Neutrophil (primary cell): ENCODE measurements around the gene NXT1.

Source experiments
- H3K27ac ChIP-seq: fragments of 200-600 bp; sonication (generic); 2 replicates; pipeline ENCODE4 v1.5.1; 2016; ENCODE audit warnings: mild to moderate bottlenecking, moderate library complexity
- H3K27me3 ChIP-seq: fragments of 200-600 bp; sonication (generic); 2 replicates; pipeline ENCODE4 v1.6.0; 2016; ENCODE audit warnings: mild to moderate bottlenecking
- H3K36me3 ChIP-seq: fragments of 200-600 bp; sonication (generic); 2 replicates; pipeline ENCODE4 v1.5.1; 2017
- H3K4me1 ChIP-seq, 2 experiments: fragments of 200-600 bp in 1 of 2; sonication (generic) in 1 of 2; 1 replicate in 1 of 2; 2 replicates in 1 of 2; pipeline versions ENCODE4 v1.5.1 to v1.6.1; 2013 to 2016; ENCODE audit warnings: low read depth in 1 of 2, low read length in 1 of 2, mild to moderate bottlenecking in 1 of 2, moderate library complexity in 1 of 2; ENCODE audit not compliant: control insufficient read depth in 1 of 2, insufficient read depth in 1 of 2
- H3K4me3 ChIP-seq, 2 experiments: fragments of 200-600 bp in 1 of 2; sonication (generic) in 1 of 2; 1 replicate in 1 of 2; 2 replicates in 1 of 2; pipeline ENCODE4 v1.5.1; 2013 to 2016; ENCODE audit warnings: low read depth in 1 of 2, low read length in 1 of 2, mild to moderate bottlenecking in 1 of 2, moderate library complexity in 1 of 2
- H3K9me3 ChIP-seq: fragments of 200-600 bp; sonication (generic); 2 replicates; pipeline ENCODE4 v1.5.1; 2016
- TF ChIP-seq, protein P1 (sequence below): fragments of 200-600 bp; sonication (generic); IDR thresholded peaks from 2 replicates; pipeline ENCODE4 v1.5.1; 2016; ENCODE audit warnings: antibody characterized with exemption

Gene NXT1

DNA sequence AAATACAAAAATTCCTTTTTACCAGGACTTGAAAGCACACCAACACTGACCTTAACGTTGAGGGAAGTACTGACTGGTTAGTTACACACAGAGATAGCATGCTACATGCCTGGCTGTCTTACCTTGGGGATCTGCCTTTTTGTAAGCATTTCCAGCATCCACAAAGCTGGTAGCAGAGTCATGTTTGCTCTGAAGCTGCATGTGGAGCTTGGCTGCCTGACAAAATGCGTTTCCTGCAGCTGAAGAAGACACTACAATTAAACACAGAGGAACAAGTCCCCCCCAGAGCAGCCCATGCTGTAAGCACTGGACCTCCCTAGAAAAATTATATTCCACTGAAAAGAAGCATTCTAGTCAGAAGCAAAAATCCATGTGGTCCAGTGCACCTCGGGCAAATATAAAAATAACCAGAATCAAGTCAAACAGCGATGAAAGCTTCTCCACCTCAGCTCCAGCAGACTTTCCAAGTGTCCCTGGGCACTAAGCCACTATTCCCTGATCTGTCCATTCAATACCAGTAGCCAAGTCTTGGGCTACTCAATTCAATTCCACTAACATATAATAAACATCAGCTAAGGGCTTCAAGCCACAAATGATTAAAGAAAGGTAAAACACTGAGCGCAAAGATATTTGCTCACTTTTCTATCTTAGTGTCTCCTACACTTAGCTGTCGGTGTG, 46.5 kb downstream of the NXT1 start:
- no peak overlapping the region for H3K27ac ChIP-seq
- peaks cover 35% of the 10 kb centered on the region for H3K36me3 ChIP-seq
- no peaks in the 10 kb centered on the region for H3K9me3 ChIP-seq
- H3K4me1 ChIP-seq: peaks cover 9% of the 10 kb centered on the region in 2 experiments
- no peaks in the 10 kb centered on the region for H3K27me3 ChIP-seq
- no peak overlapping the region for H3K4me3 ChIP-seq
- TF ChIP-seq, protein P1, sequence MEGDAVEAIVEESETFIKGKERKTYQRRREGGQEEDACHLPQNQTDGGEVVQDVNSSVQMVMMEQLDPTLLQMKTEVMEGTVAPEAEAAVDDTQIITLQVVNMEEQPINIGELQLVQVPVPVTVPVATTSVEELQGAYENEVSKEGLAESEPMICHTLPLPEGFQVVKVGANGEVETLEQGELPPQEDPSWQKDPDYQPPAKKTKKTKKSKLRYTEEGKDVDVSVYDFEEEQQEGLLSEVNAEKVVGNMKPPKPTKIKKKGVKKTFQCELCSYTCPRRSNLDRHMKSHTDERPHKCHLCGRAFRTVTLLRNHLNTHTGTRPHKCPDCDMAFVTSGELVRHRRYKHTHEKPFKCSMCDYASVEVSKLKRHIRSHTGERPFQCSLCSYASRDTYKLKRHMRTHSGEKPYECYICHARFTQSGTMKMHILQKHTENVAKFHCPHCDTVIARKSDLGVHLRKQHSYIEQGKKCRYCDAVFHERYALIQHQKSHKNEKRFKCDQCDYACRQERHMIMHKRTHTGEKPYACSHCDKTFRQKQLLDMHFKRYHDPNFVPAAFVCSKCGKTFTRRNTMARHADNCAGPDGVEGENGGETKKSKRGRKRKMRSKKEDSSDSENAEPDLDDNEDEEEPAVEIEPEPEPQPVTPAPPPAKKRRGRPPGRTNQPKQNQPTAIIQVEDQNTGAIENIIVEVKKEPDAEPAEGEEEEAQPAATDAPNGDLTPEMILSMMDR: no peak

DNA sequence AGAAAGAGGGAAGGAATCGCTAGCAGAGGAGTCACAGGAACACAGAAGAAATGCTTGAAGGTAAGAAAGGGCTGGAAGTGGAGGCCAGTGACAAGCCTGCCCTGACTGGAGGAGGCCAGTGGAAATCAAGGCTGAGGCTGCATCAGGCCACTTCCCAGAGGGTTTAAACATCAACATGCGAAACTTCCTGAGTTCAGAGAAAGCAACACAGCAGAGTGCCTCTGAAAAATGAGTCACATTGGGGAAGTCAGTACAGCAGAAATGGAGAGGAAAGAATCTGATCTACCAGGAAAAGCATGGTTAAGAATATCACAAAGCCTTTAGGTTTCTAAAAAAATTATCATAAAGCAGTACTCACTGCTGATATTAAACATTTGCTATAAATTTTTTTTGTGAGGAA, 47.4 kb downstream of the NXT1 start:
- no peak overlapping the region for H3K4me3 ChIP-seq
- no peaks in the 10 kb centered on the region for H3K9me3 ChIP-seq
- TF ChIP-seq, protein P1: no peak
- H3K4me1 ChIP-seq: peaks cover 9 to 10% of the 10 kb centered on the region in 2 experiments
- no peaks in the 10 kb centered on the region for H3K27me3 ChIP-seq
- peaks cover 38% of the 10 kb centered on the region for H3K36me3 ChIP-seq
- H3K27ac ChIP-seq: peak overlapping the region; percentile 46

DNA sequence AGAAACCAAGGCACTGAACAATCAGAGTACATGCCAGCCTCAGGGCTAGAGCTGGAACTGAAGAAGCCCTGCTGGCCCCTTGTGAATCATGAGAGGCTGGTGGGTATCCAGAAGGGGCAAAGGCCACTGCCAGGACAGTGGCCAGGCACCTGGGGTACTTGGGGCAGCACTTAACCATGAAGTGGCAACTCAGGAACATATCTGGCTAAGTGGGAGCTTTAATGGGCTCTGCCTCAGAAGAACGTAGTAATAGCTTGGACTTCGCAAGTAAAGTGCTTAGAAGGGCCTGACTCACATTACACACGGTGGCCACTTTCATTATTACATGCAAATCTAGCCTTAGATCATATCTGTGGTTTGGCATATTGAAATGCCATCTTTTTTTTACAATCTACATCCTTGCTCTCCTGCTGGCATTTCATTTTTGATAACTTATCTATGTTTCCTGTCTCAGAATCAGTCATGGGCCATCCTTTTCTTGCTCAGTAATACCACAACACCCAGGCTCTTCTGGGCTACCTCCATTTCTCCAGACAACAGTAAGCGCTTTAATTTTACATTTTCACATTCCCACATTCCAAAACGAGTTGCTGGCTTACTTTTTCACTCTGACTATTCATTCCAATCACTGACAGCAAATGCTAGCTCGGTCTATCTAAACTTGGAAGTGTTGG, 49.1 kb downstream of the NXT1 start:
- Histone ChIP-seq H3K27me3 (no peaks in the 10 kb centered on the region), H3K4me1 (peaks cover 23 to 27% of the 10 kb centered on the region in 2 experiments), H3K9me3 (no peaks in the 10 kb centered on the region), H3K27ac (no peak overlapping the region), H3K36me3 (peaks cover 23% of the 10 kb centered on the region), H3K4me3 (no peak overlapping the region)
- TF ChIP-seq, protein P1: no peak

DNA sequence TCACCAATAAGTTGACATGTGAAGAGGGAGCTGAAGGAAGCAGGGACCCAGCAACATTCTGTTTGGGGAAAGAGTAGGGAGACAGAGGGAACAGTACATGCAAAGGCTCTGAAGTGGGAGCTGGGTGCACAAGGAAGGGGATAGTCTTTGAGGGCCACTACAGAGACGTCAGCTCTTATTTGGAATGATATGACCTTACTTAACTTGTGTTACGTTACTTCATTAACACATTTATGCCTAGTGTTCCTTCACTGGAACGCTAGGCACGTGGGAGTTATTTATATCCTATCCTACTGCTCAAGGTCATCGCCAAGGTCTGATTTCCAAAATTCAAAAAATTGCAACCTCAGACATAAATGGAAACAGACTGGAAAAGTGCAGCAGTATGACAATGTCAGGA, 50.5 kb downstream of the NXT1 start:
- Histone ChIP-seq H3K27me3 (no peaks in the 10 kb centered on the region), H3K4me1 (peaks cover 24 to 27% of the 10 kb centered on the region in 2 experiments), H3K27ac (no peak overlapping the region), H3K36me3 (peaks cover 17% of the 10 kb centered on the region), H3K9me3 (no peaks in the 10 kb centered on the region), H3K4me3 (no peak overlapping the region)
- TF ChIP-seq, protein P1: no peak

DNA sequence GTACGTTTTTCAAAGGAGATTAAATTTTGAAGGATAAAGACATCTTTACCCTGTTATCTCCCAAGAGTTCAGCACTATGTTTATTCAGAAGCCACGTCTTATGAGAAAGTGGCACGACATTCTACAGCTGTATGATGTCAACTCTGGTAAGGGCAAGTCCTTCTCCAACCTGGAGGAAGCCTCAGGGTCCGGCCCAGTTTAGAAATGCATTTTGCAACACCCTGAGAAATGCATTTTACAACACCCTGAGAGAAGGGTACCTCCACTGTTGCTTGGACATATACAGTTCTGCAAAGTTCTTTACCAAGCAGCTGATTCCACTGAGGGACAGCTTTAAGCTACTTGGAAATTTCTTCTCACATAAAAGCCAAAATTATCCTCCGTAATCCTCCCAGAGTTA, 53.2 kb downstream of the NXT1 start:
- Histone ChIP-seq H3K27ac (peak overlapping the region; percentile 52), H3K4me1 (peaks cover 15 to 18% of the 10 kb centered on the region in 2 experiments), H3K36me3 (peaks cover 17% of the 10 kb centered on the region), H3K4me3 (no peak overlapping the region), H3K27me3 (no peaks in the 10 kb centered on the region), H3K9me3 (no peaks in the 10 kb centered on the region)
- TF ChIP-seq, protein P1: no peak
